Measurements from ENCODE around the gene KDR. TPM values are rescaled to one million over a fixed set of nuclear protein-coding genes. Genes with fewer than 3 reads are reported as not detected.

Gene KDR
- total RNA-seq, 1 donor from 2014 or later, result 1.4 TPM

DNA sequence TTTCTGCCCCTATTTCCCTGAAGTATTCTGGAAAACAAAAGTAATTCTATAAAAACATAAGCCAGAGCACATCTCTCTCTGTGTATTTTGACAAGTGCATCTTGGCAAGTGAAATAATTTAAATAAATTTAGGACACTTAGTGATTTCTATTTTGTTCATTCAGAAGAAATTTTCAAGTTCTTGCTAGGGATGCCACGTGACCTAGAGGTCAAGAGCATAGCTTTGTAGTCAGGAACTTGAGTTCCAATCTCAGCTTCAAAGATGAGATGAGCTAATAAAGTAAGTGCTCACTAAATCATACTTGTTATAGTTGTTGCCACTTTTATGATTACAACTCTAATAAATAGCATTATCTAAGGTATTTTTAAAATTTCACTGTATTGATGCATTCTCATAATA lies 13.8 kb downstream of the KDR start:
- no peak for DNase-seq (ENCODE audit: low read depth)
- TF ChIP-seq, protein P1, sequence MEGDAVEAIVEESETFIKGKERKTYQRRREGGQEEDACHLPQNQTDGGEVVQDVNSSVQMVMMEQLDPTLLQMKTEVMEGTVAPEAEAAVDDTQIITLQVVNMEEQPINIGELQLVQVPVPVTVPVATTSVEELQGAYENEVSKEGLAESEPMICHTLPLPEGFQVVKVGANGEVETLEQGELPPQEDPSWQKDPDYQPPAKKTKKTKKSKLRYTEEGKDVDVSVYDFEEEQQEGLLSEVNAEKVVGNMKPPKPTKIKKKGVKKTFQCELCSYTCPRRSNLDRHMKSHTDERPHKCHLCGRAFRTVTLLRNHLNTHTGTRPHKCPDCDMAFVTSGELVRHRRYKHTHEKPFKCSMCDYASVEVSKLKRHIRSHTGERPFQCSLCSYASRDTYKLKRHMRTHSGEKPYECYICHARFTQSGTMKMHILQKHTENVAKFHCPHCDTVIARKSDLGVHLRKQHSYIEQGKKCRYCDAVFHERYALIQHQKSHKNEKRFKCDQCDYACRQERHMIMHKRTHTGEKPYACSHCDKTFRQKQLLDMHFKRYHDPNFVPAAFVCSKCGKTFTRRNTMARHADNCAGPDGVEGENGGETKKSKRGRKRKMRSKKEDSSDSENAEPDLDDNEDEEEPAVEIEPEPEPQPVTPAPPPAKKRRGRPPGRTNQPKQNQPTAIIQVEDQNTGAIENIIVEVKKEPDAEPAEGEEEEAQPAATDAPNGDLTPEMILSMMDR (conservative IDR thresholded peaks at IDR 0.05; ENCODE audit: low read depth, low read length), result no peak
- no peak overlapping the region for H3K4me3 ChIP-seq (ENCODE audit: low read depth, low read length)

DNA sequence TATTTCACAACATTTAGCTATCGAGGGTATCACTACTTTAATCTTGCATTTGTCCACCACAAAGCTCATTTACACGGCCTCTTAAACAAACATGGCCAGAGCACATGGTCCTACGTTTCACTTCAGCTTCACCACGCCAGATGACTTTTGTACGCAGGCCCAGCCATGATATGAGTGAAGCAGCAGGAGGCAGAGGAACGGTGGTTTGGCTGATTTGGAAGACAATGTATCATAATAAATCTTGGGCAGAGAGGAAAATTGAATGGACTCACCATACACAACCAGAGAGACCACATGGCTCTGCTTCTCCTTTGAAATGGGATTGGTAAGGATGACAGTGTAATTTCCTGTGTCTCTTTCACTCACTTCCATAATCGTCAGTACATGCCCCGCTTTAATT lies 15.3 kb downstream of the KDR start:
- DNase-seq (ENCODE audit: low read depth), result no peak
- TF ChIP-seq, protein P1 (conservative IDR thresholded peaks at IDR 0.05; ENCODE audit: low read depth, low read length), result no peak
- no peak overlapping the region for H3K4me3 ChIP-seq (ENCODE audit: low read depth, low read length)

DNA sequence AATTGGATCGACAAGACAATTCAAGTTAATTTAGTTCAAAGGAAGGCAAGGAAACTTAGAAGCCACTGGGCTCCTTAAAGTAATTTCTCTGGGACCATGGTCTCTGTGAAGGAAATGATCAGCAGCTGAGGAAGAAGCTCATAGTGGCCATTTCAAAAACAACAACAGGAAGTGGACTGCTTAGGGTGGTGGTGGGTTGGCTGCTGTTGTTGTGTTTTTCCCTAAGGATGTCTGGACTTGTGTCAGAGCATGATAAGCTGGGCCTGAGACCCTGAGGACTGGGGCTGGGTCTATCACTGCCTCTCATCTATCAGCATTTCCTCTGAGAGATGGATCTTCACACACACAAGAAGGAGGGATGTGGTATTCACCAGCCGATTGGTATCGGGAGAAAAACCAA lies 18.3 kb downstream of the KDR start:
- TF ChIP-seq, protein P1 (conservative IDR thresholded peaks at IDR 0.05; ENCODE audit: low read depth, low read length), result no peak
- no peak overlapping the region for H3K4me3 ChIP-seq (ENCODE audit: low read depth, low read length)
- no peak for DNase-seq (ENCODE audit: low read depth)

DNA sequence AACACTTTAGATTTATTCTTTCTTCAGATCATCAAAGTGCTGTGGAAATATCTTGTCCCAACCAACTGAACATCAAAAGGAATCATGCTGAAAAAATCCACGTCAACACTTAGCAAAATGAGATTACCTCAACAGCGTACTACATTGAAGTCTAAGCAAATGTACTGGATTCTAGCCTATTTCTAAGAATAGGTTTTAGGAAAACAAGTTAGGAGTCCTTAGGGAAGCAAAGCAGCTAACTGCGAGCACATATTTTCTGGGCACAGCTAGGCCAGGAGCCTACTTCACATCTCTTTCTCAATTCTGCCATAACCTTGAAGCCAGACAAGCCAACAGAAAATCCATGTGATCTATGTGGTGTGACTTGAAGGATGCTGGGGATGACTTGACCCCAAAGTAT lies 22.2 kb downstream of the KDR start:
- DNase-seq (ENCODE audit: low read depth), result no peak
- H3K4me3 ChIP-seq (ENCODE audit: low read depth, low read length), result no peak overlapping the region
- TF ChIP-seq, protein P1 (conservative IDR thresholded peaks at IDR 0.05; ENCODE audit: low read depth, low read length), result no peak

DNA sequence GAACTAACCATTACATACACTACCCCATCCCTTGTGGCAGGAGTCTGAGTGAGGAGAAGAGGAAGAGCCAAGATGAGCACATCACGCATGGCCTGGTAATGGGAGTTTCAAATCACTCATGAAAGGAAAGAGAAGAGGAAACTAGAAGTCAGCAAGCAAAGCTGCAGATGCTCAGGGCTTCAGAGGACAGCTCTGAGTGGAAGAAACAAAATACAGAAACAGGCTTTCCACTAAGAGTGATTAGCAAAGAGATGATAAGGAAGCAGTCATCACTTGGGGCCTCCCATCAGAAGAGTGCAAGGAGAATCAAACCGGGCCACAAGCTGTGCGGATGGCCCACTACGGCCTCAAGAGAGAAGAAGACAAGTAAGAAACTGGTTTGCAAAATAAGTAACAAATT lies 25.6 kb downstream of the KDR start:
- H3K4me3 ChIP-seq (ENCODE audit: low read depth, low read length), result no peak overlapping the region
- TF ChIP-seq, protein P1 (conservative IDR thresholded peaks at IDR 0.05; ENCODE audit: low read depth, low read length), result no peak
- DNase-seq (ENCODE audit: low read depth), result no peak

DNA sequence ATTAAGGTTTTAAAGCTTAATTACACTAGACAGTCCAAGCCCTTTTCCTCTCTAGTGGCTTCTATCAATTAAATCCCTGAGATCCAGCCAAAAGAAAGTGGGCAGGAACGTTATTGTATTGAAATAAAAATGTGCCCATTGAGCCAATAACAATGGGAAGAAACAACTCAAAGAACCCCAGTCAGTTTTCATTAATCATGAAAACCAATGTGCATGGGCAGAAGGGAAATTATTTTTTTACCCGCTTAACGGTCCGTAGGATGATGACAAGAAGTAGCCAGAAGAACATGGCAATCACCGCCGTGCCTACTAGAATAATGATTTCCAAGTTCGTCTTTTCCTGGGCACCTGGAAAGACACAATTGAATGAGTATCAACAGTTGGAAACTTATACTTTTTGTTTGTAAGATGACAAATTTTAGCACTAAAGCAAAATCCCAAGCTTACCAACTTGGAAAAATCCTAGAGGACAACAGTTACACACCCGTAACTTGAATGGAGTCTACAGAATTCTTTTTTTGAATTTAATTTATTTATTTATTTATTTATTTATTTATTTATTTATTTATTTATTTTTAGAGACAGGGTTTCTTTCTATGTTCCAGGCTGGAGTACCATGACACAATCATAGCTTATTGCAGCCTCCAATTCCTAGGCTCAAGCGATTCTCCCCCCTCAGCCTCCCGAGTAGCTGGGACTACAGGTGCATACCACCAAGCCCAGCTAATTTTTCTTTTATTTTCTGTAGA lies 26.8 kb downstream of the KDR start:
- no peak overlapping the region for H3K4me3 ChIP-seq (ENCODE audit: low read depth, low read length)
- no peak for DNase-seq (ENCODE audit: low read depth)
- TF ChIP-seq, protein P1 (conservative IDR thresholded peaks at IDR 0.05; ENCODE audit: low read depth, low read length), result no peak

DNA sequence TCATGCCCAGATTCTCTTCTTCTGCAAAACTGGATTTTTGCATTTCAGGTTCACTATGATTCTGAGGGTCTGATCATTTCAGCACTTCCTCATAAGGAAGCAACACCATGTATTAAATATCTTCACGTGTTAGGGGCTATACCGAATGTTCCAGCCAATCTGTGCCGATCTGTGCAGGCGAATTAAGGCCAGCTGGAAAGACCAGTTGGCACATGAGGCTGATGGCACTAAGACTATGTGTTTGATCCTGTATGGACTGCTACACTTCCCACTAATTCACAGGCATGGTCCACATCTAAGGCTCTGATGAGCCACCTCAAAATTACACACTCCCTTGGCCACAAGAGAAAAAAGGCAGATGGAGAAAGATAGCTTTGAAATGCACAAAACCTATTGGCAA lies 28.8 kb downstream of the KDR start:
- H3K4me3 ChIP-seq (ENCODE audit: low read depth, low read length), result no peak overlapping the region
- TF ChIP-seq, protein P1 (conservative IDR thresholded peaks at IDR 0.05; ENCODE audit: low read depth, low read length), result no peak
- no peak for DNase-seq (ENCODE audit: low read depth)
